Measurements from ENCODE around the gene DPEP1.
A peak's percentile ranks its signal among the peaks of the same experiment; 100 is the strongest.

DPEP1 gene

GRCh38 chr16:89571636-89572035 lies 41.8 kb upstream of the DPEP1 start:
- peaks cover 22 to 25% of the 10 kb centered on the region in 2 donors for H3K27me3 ChIP-seq (ENCODE audit: control insufficient read depth in 1 of 2, insufficient read depth in 2 of 2, low read length in 2 of 2)
- no peaks in the 10 kb centered on the region for H3K9me3 ChIP-seq (ENCODE audit: control insufficient read depth in 1 of 2, low read length in 2 of 2)
- H3K36me3 ChIP-seq (ENCODE audit: control insufficient read depth in 1 of 2, insufficient read depth in 2 of 2, low read length in 2 of 2) = no peaks in the 10 kb centered on the region
- no peak overlapping the region for H3K4me3 ChIP-seq (ENCODE audit: low read depth in 1 of 2, low read length in 2 of 2)
- H3K9ac ChIP-seq (ENCODE audit: low read depth in 1 of 2, low read length in 2 of 2) = no peak overlapping the region
- H3K4me1 ChIP-seq (ENCODE audit: control insufficient read depth in 1 of 2, insufficient read depth in 2 of 2, low read length in 2 of 2) = peaks cover 11 to 24% of the 10 kb centered on the region in 2 donors
- no peak overlapping the region for H3K27ac ChIP-seq (ENCODE audit: low read depth, low read length)

GRCh38 chr16:89572073-89572484 lies 41.4 kb upstream of the DPEP1 start:
- peaks cover 22 to 25% of the 10 kb centered on the region in 2 donors for H3K27me3 ChIP-seq (ENCODE audit: control insufficient read depth in 1 of 2, insufficient read depth in 2 of 2, low read length in 2 of 2)

DNA sequence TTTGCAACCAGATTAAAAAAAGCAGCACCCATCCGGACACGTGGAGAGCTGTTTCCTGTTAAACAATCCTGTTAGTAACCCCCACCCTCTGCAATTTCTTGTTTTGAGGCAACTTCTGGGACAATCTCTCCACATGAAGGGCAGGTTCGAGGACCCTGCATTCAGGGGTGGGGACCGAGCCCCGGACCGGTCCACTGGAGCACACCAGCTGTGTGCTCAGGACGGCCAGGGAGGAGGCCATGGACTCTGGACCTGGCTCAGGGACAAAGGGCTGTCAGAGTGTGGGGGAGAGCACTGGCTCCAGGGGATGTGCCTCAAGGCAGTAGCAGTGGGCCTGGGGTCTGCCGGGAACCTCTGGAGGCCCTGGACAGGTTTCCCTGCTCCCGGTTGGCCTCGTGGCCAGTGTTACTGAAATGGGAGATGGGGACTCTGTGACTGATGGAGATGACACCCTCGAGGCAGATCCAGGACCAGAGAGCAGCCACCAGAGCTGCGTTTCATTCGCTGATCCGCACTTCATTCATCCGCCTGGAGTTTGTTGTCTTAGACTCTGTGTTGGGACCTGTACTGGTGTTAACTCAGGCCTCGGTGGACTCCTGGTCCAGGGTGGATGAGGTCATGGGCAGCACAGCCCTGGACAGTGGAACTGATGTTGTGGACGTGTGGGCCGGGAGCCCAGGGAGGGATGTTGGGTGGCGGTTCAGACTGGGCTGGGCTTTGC lies 40.8 kb upstream of the DPEP1 start:
- H3K4me1 ChIP-seq (ENCODE audit: control insufficient read depth in 1 of 2, insufficient read depth in 2 of 2, low read length in 2 of 2) = peaks cover 11 to 24% of the 10 kb centered on the region in 2 donors
- peaks cover 22 to 25% of the 10 kb centered on the region in 2 donors for H3K27me3 ChIP-seq (ENCODE audit: control insufficient read depth in 1 of 2, insufficient read depth in 2 of 2, low read length in 2 of 2)
- H3K4me3 ChIP-seq (ENCODE audit: low read depth in 1 of 2, low read length in 2 of 2) = no peak overlapping the region
- no peak overlapping the region for H3K9ac ChIP-seq (ENCODE audit: low read depth in 1 of 2, low read length in 2 of 2)
- H3K27ac ChIP-seq (ENCODE audit: low read depth, low read length) = no peak overlapping the region
- no peaks in the 10 kb centered on the region for H3K36me3 ChIP-seq (ENCODE audit: control insufficient read depth in 1 of 2, insufficient read depth in 2 of 2, low read length in 2 of 2)
- H3K9me3 ChIP-seq (ENCODE audit: control insufficient read depth in 1 of 2, low read length in 2 of 2) = no peaks in the 10 kb centered on the region

More at GRCh38 chr16:89572073-89572484, 41.4 kb upstream of the DPEP1 start:
- Histone ChIP-seq H3K27ac (ENCODE audit: low read depth, low read length) (no peak overlapping the region), H3K4me3 (ENCODE audit: low read depth in 1 of 2, low read length in 2 of 2) (no peak overlapping the region), H3K9me3 (ENCODE audit: control insufficient read depth in 1 of 2, low read length in 2 of 2) (no peaks in the 10 kb centered on the region), H3K4me1 (ENCODE audit: control insufficient read depth in 1 of 2, insufficient read depth in 2 of 2, low read length in 2 of 2) (peaks cover 11 to 24% of the 10 kb centered on the region in 2 donors), H3K9ac (ENCODE audit: low read depth in 1 of 2, low read length in 2 of 2) (no peak overlapping the region), H3K36me3 (ENCODE audit: control insufficient read depth in 1 of 2, insufficient read depth in 2 of 2, low read length in 2 of 2) (no peaks in the 10 kb centered on the region)

DNA sequence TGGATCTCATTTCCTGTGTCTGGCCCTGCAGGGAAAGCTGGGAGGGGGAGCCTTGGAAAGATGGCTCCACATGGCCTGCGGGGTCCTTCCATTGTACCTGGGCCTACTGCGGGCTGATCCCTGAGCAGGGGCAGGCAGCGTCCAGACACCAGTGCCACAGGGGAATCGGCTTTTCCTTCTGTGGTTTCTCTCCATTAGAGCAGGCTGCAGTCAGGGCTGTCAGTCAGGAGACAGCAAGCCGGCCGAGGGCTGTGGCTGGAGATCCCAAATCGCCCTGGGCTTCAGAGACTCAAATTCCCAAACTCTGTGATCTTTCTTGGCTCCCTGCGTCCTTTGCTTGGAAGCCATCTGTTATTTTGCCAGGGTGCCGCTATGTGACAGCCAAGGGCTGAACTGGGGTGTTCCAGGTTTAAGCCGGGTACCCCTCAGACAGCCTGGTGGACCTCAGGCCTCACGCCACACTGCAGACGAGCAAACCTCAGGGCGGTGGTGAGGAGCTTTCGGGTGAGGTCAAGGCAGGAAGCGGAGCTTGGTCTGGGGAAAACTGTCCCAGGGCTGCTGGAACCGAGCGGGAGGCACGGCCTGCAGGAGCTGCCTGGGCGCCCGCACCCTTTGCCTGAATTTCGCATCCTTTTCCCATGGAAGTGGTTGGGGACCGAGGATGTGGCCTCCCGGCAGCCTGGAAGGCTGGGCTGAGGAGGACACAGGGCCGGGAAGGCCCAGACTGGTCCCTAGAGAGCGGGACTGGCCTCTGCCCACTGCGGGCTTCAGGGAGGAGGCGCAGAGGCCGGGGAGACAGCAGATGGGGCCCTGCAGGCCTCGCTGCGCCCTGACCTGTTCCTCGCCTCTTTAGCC lies 39.4 kb upstream of the DPEP1 start:
- H3K9ac ChIP-seq (ENCODE audit: low read depth in 1 of 2, low read length in 2 of 2) = no peak overlapping the region
- H3K4me3 ChIP-seq (ENCODE audit: low read depth in 1 of 2, low read length in 2 of 2) = peak overlapping the region; percentile 15 to 32
- peaks cover 22 to 25% of the 10 kb centered on the region in 2 donors for H3K27me3 ChIP-seq (ENCODE audit: control insufficient read depth in 1 of 2, insufficient read depth in 2 of 2, low read length in 2 of 2)
- H3K9me3 ChIP-seq (ENCODE audit: control insufficient read depth in 1 of 2, low read length in 2 of 2) = no peaks in the 10 kb centered on the region
- H3K27ac ChIP-seq (ENCODE audit: low read depth, low read length) = no peak overlapping the region
- peaks cover 11 to 24% of the 10 kb centered on the region in 2 donors for H3K4me1 ChIP-seq (ENCODE audit: control insufficient read depth in 1 of 2, insufficient read depth in 2 of 2, low read length in 2 of 2)
- H3K36me3 ChIP-seq (ENCODE audit: control insufficient read depth in 1 of 2, insufficient read depth in 2 of 2, low read length in 2 of 2) = no peaks in the 10 kb centered on the region

DNA sequence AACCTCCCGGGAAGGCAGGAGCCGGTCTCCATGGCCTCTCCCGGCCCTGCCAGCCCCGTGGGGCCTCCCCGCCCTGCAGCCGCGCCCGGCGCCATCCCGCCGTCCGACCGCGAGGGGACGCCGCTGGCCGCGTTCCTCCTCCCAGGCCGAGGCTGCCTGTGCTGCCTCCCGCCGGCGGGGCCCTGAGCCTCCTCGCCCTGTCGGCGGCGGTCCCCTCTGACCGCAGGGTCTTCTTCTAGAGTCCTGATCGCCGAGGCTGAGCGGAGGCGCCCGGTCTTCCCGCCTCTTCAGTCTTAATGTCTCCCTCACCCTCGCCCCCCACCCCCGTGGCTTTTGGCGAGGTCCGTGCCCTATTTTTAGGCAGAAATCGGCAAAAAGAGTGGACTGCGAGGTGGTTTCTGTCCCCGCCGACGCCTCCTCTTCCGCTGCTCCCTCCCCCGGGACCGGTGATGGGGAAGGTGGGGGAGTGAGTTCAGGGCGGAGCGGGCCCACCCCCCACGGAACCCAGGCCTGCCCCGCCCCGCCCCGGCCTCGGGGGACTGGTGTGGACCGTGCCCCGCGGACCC lies 38.7 kb upstream of the DPEP1 start:
- Histone ChIP-seq H3K4me1 (ENCODE audit: control insufficient read depth in 1 of 2, insufficient read depth in 2 of 2, low read length in 2 of 2) (peaks cover 11 to 24% of the 10 kb centered on the region in 2 donors), H3K36me3 (ENCODE audit: control insufficient read depth in 1 of 2, insufficient read depth in 2 of 2, low read length in 2 of 2) (no peaks in the 10 kb centered on the region), H3K4me3 (ENCODE audit: low read depth in 1 of 2, low read length in 2 of 2) (peak overlapping the region; percentile 15 to 32), H3K9me3 (ENCODE audit: control insufficient read depth in 1 of 2, low read length in 2 of 2) (no peaks in the 10 kb centered on the region), H3K27me3 (ENCODE audit: control insufficient read depth in 1 of 2, insufficient read depth in 2 of 2, low read length in 2 of 2) (peaks cover 15 to 18% of the 10 kb centered on the region in 2 donors), H3K27ac (ENCODE audit: low read depth, low read length) (no peak overlapping the region), H3K9ac (ENCODE audit: low read depth in 1 of 2, low read length in 2 of 2) (no peak overlapping the region)

- peaks cover 11 to 24% of the 10 kb centered on the region in 2 donors for H3K4me1 ChIP-seq (ENCODE audit: control insufficient read depth in 1 of 2, insufficient read depth in 2 of 2, low read length in 2 of 2)
- peak within 1 kb of the TSS; percentile 15 to 32 for H3K4me3 ChIP-seq (ENCODE audit: low read depth in 1 of 2, low read length in 2 of 2)
- peaks cover 9 to 11% of the 10 kb centered on the region in 2 donors for H3K27me3 ChIP-seq (ENCODE audit: control insufficient read depth in 1 of 2, insufficient read depth in 2 of 2, low read length in 2 of 2)
- H3K9me3 ChIP-seq (ENCODE audit: control insufficient read depth in 1 of 2, low read length in 2 of 2) = no peaks in the 10 kb centered on the region
- no peaks in the 10 kb centered on the region for H3K36me3 ChIP-seq (ENCODE audit: control insufficient read depth in 1 of 2, insufficient read depth in 2 of 2, low read length in 2 of 2)
- H3K9ac ChIP-seq (ENCODE audit: low read depth in 1 of 2, low read length in 2 of 2) = no peak within 1 kb of the TSS
- H3K27ac ChIP-seq (ENCODE audit: low read depth, low read length) = no peak within 1 kb of the TSS
These were observed 37.9 kb upstream of the DPEP1 start, which contains the start of gene CPNE7 for GRCh38 chr16:89575247-89576152. Gene CPNE7 (plus strand): TSS chr16:89575758. CDS start chr16:89575898, 140 bp downstream.

GRCh38 chr16:89576153-89577054 lies 37.0 kb upstream of the DPEP1 start:
- no peaks in the 10 kb centered on the region for H3K9me3 ChIP-seq (ENCODE audit: control insufficient read depth in 1 of 2, low read length in 2 of 2)
- no peak overlapping the region for H3K9ac ChIP-seq (ENCODE audit: low read depth in 1 of 2, low read length in 2 of 2)
- no peaks in the 10 kb centered on the region for H3K36me3 ChIP-seq (ENCODE audit: control insufficient read depth in 1 of 2, insufficient read depth in 2 of 2, low read length in 2 of 2)
- H3K4me3 ChIP-seq (ENCODE audit: low read depth in 1 of 2, low read length in 2 of 2) = no peak overlapping the region
- H3K27me3 ChIP-seq (ENCODE audit: control insufficient read depth in 1 of 2, insufficient read depth in 2 of 2, low read length in 2 of 2) = peaks cover 9% of the 10 kb centered on the region in 2 donors
- no peak overlapping the region for H3K27ac ChIP-seq (ENCODE audit: low read depth, low read length)
- peaks cover 11 to 24% of the 10 kb centered on the region in 2 donors for H3K4me1 ChIP-seq (ENCODE audit: control insufficient read depth in 1 of 2, insufficient read depth in 2 of 2, low read length in 2 of 2)

DNA sequence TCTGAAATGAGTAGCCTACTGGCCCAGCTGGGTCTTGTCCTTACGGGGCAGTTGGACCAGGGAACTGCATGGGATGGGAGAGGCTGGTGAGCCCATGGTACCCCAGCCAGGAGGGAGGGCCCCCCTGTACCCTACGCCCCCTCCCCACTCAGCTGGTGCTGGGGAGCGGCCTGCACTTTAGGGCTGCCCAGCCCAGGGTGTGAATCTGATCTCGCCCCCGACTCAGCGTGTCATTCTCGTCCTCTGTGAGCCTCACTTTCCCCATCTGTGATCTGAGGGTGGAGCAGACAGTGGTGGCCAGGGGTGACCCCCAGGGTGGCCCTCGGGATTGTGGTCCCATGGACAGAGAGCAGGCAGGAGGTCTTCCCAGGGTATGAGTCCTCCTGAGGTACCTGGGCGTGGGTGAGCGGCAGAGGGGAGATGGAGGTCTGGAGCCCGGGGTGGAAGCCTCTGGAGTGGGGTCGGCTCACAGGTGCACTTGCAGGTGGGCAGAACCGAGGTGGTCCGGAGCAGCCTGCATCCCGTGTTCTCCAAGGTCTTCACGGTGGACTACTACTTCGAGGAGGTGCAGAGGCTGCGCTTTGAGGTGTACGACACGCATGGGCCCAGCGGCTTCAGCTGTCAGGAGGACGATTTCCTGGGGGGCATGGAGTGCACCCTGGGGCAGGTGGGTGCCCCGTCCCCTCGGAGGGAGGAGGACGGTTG lies 36.2 kb upstream of the DPEP1 start:
- Histone ChIP-seq H3K9ac (ENCODE audit: low read depth in 1 of 2, low read length in 2 of 2) (no peak overlapping the region), H3K36me3 (ENCODE audit: control insufficient read depth in 1 of 2, insufficient read depth in 2 of 2, low read length in 2 of 2) (no peaks in the 10 kb centered on the region), H3K4me3 (ENCODE audit: low read depth in 1 of 2, low read length in 2 of 2) (no peak overlapping the region), H3K9me3 (ENCODE audit: control insufficient read depth in 1 of 2, low read length in 2 of 2) (no peaks in the 10 kb centered on the region), H3K4me1 (ENCODE audit: control insufficient read depth in 1 of 2, insufficient read depth in 2 of 2, low read length in 2 of 2) (peaks cover 11 to 22% of the 10 kb centered on the region in 2 donors), H3K27ac (ENCODE audit: low read depth, low read length) (no peak overlapping the region), H3K27me3 (ENCODE audit: control insufficient read depth in 1 of 2, insufficient read depth in 2 of 2, low read length in 2 of 2) (peaks cover 3 to 9% of the 10 kb centered on the region in 2 donors)

Measured in duodenal mucosa (tissue), 2 donors.